Panc1 (cell line): ENCODE measurements around the gene TPBGL. TPM values are rescaled to one million over a fixed set of nuclear protein-coding genes. Genes with fewer than 3 reads are reported as not detected.

Experiments
- ATAC-seq: fragments of 200-7000 bp; cut with Tn5 transposase; 2 replicates; pipeline ENCODE4 v1.9.1; 2020; ENCODE audit warnings: mild to moderate bottlenecking, moderate library complexity
- BruUV-seq: library from RNA; stranded (reverse); fragments of 400-500 nt; replicated peaks from 2 replicates; lab custom pipeline; 2021; lab: Mats Ljungman, UMichigan
- CTCF ChIA-PET: fragments of 300-600 bp; sonication (Branson Sonifier 250); formaldehyde crosslinking; loops from one replicate; lab custom pipeline; 2022; ENCODE audit warnings: antibody characterized with exemption; lab: Charles Lee
- POLR2A ChIA-PET: fragments of 300-600 bp; sonication (Branson Sonifier 250); formaldehyde crosslinking; loops from one replicate; lab custom pipeline; 2022; ENCODE audit warnings: antibody characterized with exemption; lab: Charles Lee
- DNase-seq: peaks from one replicate; pipeline ENCODE4 v3.0.0-alpha.2; 2010; ENCODE audit warnings: low read depth, low spot score
- H3K27ac ChIP-seq: 2 replicates; pipeline ENCODE4 v1.5.1; 2011; ENCODE audit warnings: mild to moderate bottlenecking, low read length, inconsistent platforms
- H3K27me3 ChIP-seq: fragments of 200-500 bp; sonication (Bioruptor generic); 2 replicates; pipeline ENCODE4 v1.6.0; 2014; ENCODE audit warnings: low read length, inconsistent platforms; ENCODE audit not compliant: control insufficient read depth, insufficient read depth
- H3K36me3 ChIP-seq: fragments of 200-500 bp; sonication (Bioruptor generic); 2 replicates; pipeline ENCODE4 v1.5.1; 2014; ENCODE audit warnings: inconsistent platforms, mild to moderate bottlenecking, low read length, moderate library complexity; ENCODE audit not compliant: control insufficient read depth, insufficient read depth
- H3K4me1 ChIP-seq: 2 replicates; pipeline ENCODE4 v1.5.1; 2011; ENCODE audit warnings: inconsistent platforms, mild to moderate bottlenecking, low read length, moderate library complexity; ENCODE audit not compliant: control insufficient read depth, insufficient read depth
- H3K4me3 ChIP-seq, 2 experiments: 2 replicates each; pipeline ENCODE4 v1.5.1; 2011 to 2012; ENCODE audit warnings: low read depth in 2 of 2, low read length in 2 of 2, mild to moderate bottlenecking in 2 of 2, inconsistent platforms in 1 of 2, moderate library complexity in 1 of 2
- H3K9me3 ChIP-seq: fragments of 200-500 bp; sonication (Bioruptor generic); 2 replicates; pipeline ENCODE4 v1.5.1; 2014; ENCODE audit warnings: low read depth, mild to moderate bottlenecking, inconsistent platforms, low read length, moderate library complexity; ENCODE audit not compliant: control insufficient read depth, insufficient read depth
- POLR2AphosphoS5 ChIP-seq: IDR thresholded peaks from 2 replicates; pipeline ENCODE4 v1.6.1; 2012; ENCODE audit warnings: mild to moderate bottlenecking, low read depth, low read length, moderate library complexity
- SIN3A ChIP-seq: IDR thresholded peaks from 2 replicates; pipeline ENCODE4 v1.6.1; 2012; ENCODE audit warnings: low read depth, mild to moderate bottlenecking, low read length, moderate library complexity, borderline replicate concordance; ENCODE audit not compliant: insufficient read depth
- TCF7L2 ChIP-seq: IDR thresholded peaks from 2 replicates; pipeline ENCODE4 v1.6.1; 2011; ENCODE audit warnings: mild to moderate bottlenecking, low read depth, low read length, inconsistent platforms
- in situ Hi-C: cut with HindIII; loops from 2 replicates; pipeline ENCODE4 v1.10.0; 2016; ENCODE audit warnings: low sequenced_read_pairs, low pct_unique_long_range_greater_than_20kb
- intact Hi-C: fragments of 100-400 bp; cut with micrococcal nuclease; formaldehyde crosslinking; loops from one replicate; pipeline ENCODE4 v1.10.0; 2022; ENCODE audit not compliant: unreplicated experiment
- total RNA-seq: library from RNA; stranded (reverse); gene quantifications from one replicate; pipeline ENCODE4 v1.2.1, GENCODE V29; 2021; ENCODE audit not compliant: unreplicated experiment
- TF ChIP-seq, protein P1 (sequence below), 2 experiments: IDR thresholded peaks; 2 replicates each; pipeline ENCODE4 v1.6.1; 2011 to 2012; ENCODE audit warnings: low read depth in 2 of 2, control low read depth in 1 of 2, low read length in 1 of 2, mild to moderate bottlenecking in 1 of 2, moderate library complexity in 1 of 2; ENCODE audit not compliant: insufficient read depth in 1 of 2
- TF ChIP-seq, protein P2 (sequence below): fragments of 450-650 bp; IDR thresholded peaks from 2 replicates; pipeline ENCODE4 v1.5.1; 2017; ENCODE audit warnings: mild to moderate bottlenecking

TPBGL gene
- total RNA-seq, 1 experiment from 2014 or later, result 0.54 TPM

DNA sequence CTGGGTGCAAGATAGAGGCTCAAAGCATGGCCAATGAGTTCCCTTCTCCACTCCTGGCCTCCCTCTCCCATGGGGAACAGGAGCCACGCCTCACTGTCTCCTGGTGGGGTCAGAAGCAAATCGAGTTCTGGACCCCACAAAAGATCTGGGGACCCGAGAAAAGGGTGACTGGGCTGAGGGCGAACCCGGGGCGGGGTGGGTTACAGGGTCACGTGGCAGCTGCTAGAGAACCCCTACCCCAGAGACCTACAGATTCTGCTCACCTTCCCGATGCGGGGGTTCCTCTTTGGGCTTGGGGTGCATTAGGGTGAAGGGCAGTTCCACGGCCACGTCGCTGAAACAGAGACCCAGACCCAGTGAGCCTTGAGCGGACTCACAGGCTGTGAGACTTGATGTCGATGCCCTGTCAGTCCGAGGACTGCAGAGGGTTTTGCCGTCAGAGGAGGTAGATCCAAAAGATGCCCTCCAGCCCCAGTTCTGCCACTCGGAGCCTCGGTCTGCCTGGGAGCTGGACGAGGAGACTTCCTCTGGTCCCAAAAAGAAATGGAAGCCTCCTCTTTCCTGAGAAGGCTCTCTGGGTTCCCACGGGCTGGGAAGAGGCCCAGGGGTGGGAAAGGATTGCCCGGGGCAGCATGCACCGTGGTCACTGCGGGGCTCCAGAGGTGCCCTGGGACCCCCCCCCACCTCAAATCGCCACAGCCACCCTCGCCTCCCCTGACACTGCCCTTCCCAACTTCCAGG lies 28.2 kb downstream of the TPBGL start:
- in situ Hi-C loops, result no loop called here
- Histone ChIP-seq H3K4me1 (peaks cover 8% of the 10 kb centered on the region), H3K27ac (no peak overlapping the region), H3K36me3 (peaks cover 6% of the 10 kb centered on the region; the same call in 1 of the 2 replicates), H3K27me3 (no peaks in the 10 kb centered on the region), H3K9me3 (no peaks in the 10 kb centered on the region), H3K4me3 (no peak overlapping the region)
- CTCF ChIA-PET, result no interaction called here
- ATAC-seq (no peak), DNase-seq (no peak)
- POLR2A ChIA-PET, result no interaction called here
- intact Hi-C loops, result no loop called here
- TF ChIP-seq, protein P1, sequence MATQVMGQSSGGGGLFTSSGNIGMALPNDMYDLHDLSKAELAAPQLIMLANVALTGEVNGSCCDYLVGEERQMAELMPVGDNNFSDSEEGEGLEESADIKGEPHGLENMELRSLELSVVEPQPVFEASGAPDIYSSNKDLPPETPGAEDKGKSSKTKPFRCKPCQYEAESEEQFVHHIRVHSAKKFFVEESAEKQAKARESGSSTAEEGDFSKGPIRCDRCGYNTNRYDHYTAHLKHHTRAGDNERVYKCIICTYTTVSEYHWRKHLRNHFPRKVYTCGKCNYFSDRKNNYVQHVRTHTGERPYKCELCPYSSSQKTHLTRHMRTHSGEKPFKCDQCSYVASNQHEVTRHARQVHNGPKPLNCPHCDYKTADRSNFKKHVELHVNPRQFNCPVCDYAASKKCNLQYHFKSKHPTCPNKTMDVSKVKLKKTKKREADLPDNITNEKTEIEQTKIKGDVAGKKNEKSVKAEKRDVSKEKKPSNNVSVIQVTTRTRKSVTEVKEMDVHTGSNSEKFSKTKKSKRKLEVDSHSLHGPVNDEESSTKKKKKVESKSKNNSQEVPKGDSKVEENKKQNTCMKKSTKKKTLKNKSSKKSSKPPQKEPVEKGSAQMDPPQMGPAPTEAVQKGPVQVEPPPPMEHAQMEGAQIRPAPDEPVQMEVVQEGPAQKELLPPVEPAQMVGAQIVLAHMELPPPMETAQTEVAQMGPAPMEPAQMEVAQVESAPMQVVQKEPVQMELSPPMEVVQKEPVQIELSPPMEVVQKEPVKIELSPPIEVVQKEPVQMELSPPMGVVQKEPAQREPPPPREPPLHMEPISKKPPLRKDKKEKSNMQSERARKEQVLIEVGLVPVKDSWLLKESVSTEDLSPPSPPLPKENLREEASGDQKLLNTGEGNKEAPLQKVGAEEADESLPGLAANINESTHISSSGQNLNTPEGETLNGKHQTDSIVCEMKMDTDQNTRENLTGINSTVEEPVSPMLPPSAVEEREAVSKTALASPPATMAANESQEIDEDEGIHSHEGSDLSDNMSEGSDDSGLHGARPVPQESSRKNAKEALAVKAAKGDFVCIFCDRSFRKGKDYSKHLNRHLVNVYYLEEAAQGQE (IDR thresholded peaks at IDR 0.05; ENCODE audit: insufficient read depth in 1 of 2, low read depth in 2 of 2, low read length in 1 of 2), result no peak
- TF ChIP-seq TCF7L2 (no peak), SIN3A (no peak), POLR2AphosphoS5 (no peak)
- TF ChIP-seq, protein P2, sequence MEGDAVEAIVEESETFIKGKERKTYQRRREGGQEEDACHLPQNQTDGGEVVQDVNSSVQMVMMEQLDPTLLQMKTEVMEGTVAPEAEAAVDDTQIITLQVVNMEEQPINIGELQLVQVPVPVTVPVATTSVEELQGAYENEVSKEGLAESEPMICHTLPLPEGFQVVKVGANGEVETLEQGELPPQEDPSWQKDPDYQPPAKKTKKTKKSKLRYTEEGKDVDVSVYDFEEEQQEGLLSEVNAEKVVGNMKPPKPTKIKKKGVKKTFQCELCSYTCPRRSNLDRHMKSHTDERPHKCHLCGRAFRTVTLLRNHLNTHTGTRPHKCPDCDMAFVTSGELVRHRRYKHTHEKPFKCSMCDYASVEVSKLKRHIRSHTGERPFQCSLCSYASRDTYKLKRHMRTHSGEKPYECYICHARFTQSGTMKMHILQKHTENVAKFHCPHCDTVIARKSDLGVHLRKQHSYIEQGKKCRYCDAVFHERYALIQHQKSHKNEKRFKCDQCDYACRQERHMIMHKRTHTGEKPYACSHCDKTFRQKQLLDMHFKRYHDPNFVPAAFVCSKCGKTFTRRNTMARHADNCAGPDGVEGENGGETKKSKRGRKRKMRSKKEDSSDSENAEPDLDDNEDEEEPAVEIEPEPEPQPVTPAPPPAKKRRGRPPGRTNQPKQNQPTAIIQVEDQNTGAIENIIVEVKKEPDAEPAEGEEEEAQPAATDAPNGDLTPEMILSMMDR, result no peak
- no TSS peak for BruUV-seq

DNA sequence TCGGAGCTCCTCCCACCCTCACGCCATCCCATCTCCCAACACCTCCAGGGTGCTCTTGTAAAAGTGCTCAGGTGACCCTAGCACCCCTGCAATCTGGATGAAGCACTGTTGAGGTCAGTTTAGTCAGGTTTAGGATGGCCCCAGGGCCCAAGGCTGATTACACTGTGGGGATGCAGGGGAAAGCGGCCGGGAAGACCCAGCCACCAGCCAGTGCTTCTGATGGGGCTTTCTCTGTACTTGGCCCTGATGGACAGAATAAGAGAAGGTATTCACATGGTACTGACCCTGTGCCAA lies 28.7 kb downstream of the TPBGL start:
- TF ChIP-seq TCF7L2 (no peak), POLR2AphosphoS5 (no peak), SIN3A (no peak)
- TF ChIP-seq, protein P2, result no peak
- TF ChIP-seq, protein P1 (IDR thresholded peaks at IDR 0.05; ENCODE audit: insufficient read depth in 1 of 2, low read depth in 2 of 2, low read length in 1 of 2), result no peak
- Histone ChIP-seq H3K27ac (no peak overlapping the region), H3K4me1 (peaks cover 3% of the 10 kb centered on the region), H3K9me3 (no peaks in the 10 kb centered on the region), H3K4me3 (no peak overlapping the region), H3K27me3 (no peaks in the 10 kb centered on the region), H3K36me3 (peaks cover 7% of the 10 kb centered on the region; the same call in 1 of the 2 replicates)
- BruUV-seq, result no TSS peak
- no peak for DNase-seq
- POLR2A ChIA-PET, result no interaction called here
- ATAC-seq, result no peak
- CTCF ChIA-PET, result interaction anchor here (0.8 kb wide), 1 partner anchor 125 kb away, joined by 3 read pairs; no protein-coding TSS in a partner anchor
- in situ Hi-C loops, result no loop called here
- intact Hi-C loops, result no loop called here
